IPS DF 19.7 (cell line): ENCODE data around the gene SPP2.

ENCODE experiments used
- DNase-seq: peaks from one replicate; pipeline ENCODE4 v3.0.0-alpha.2; 2013; ENCODE audit warnings: low read depth, low spot score

Gene SPP2

GRCh38 chr2:234050455-234051135 lies at the start of gene SPP2:
Gene SPP2 (plus strand): TSS chr2:234050702. CDS start chr2:234050787, 85 bp downstream.
- no peak for DNase-seq

GRCh38 chr2:234001380-234002160 lies 48.9 kb upstream of the SPP2 start:
- DNase-seq: no peak

DNA sequence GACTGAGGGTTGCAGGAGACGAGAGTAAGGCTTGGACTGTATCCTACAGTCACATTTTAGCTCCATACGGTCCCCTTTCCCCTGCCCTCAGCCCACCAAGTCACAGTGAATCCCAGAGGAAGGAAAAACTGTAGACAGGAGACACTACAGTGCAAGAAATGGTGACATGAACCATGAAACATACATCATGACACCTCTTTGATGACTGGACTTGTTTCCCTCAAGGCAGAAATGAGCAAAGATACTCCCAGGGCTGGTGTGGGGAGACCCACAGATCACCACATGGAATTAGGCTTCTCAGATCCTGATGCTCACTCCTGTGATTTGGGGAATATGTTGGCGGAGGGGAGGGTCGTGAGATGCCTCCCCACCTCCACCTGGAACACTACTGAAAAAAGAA lies 48.2 kb upstream of the SPP2 start:
- DNase-seq: no peak

DNA sequence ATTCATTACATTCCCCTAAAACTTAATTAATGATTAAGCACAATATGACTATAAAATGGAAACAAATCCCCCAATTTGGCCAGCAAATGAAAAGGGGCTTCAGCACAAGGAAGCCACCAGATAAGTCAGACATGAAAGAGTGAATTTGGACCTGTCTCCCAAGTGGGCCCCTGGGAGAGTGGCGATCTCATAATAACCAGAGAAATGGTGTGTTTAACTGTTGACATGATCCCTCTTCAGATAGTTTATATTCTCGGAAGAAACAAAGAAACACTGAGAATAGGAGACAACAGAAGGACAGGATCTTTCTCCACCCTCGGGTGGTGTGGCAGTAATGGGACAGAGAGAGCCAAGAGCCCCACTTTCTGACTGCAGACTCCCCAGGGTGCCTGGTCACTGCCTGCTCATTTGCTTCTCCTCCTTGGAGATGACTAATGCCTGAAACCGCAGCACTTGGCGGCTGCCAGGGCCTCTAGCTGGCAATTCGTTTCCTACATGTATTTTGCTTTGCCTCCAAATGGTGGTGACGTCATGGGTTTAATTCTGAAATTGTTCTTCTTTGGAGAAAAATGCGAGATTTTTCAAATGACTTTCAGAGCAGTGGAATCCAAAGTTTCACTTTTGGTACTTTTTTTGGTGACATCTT lies 46.4 kb upstream of the SPP2 start:
- DNase-seq: no peak

DNA sequence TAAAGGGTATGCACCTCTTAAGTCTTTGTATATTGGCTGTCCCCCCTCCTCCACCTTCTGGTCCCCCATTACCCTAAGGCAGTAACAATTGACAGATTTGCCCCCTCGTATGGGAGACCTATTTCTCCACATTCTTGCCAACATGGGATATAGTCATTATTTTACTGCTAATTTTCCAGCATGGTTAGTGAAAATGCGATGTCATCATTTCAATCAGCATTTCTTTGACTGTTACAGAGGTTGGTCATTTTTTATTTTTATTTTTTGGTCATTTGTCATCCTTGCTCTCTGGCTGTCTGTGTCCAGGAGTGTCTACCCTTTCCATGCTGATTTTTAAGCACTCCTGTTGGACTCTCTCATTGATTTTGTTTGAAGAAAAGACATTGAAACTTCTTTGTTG lies 45.4 kb upstream of the SPP2 start:
- DNase-seq: no peak

- DNase-seq: no peak
These were observed 44.0 kb upstream of the SPP2 start for GRCh38 chr2:234006501-234006900.

DNA sequence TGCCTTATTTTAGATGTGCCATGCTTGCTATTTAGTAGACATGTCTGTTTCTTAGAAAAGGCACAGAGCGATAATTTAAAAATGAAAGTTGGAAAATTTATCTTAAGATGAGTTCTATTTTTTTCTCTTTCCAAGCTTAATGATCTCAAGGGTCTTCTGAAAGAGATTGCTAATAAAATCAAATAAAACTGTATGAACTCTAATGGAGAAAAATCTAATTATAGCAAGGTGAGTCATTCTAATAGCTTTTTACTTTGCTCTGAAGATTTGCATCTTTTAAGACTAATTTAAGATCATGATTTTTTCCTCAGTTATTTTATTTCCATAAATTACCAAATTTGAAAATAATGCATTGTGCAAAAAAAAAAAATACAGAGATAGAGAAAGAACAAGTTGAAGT lies 36.1 kb upstream of the SPP2 start:
- no peak for DNase-seq

DNA sequence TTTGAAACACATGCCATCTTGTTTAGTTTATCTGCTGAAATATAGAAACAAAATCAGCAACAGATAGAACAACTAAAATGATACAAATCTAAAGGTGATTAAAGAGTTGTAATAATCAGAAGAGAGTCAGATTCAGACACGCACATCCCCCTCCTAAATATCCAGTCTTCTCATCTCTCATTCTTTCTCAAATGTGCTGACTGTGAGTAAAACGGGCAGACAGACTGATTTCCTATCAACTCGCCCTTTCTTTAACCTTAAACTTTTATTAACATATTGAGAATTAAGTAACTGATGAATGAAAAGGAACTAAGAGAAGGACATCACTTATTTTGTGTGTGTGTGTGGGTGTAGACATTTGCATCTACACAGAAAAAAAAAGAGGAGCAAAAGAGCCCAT lies 34.6 kb upstream of the SPP2 start:
- no peak for DNase-seq

GRCh38 chr2:234019896-234020295 lies 30.6 kb upstream of the SPP2 start:
- no peak for DNase-seq

DNA sequence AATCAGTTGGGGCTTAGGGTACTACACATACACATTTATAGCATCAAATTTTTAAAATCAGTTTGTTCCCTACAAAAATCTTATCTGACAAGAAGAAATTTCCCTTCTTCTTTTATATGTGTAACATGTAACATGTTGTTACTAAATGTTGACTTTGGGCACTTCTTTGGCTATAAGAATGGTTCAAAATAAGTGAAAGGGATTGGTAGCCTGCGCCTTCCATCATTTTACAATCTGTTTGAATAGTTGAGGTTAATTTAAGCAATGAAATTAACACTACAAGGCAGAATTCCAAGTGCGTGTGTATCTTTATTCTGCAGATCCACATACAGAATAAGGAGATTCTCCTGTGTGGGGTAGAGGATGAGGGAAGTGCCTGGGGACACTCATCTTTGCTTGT lies 30.2 kb upstream of the SPP2 start:
- DNase-seq: no peak

- DNase-seq: no peak
These were observed 28.1 kb upstream of the SPP2 start for GRCh38 chr2:234022424-234022823.

- no peak for DNase-seq
These were observed 26.2 kb upstream of the SPP2 start for GRCh38 chr2:234024304-234024703.

GRCh38 chr2:234025466-234025865 lies 25.0 kb upstream of the SPP2 start:
- no peak for DNase-seq

DNA sequence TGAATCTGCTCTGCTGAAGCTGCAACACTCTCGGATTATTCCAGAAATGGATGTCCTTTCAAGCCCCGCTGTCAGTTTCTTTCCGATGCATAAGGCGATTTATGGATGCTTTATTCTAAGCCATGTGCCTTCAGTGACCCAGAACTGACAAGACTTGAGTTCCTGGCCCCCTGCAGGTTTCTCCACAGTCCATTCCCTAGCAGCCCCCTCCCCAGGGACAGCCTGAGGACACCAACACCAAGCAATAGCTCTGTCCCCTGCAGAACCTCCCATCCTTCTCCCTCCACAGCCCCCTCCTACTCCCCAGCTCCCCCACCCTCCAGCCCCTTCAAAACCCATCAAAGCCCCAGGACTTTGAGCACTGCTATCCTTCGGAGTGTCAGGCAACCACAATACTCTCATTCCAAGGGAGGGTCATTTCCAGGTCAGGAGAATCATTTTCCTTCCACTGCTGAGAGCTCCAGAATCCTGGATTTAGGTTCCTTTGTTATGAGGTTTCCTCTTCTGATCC lies 24.6 kb upstream of the SPP2 start:
- no peak for DNase-seq

- DNase-seq: no peak
These were observed 23.7 kb upstream of the SPP2 start for GRCh38 chr2:234026693-234027254.

- DNase-seq: no peak
These were observed 22.9 kb upstream of the SPP2 start for GRCh38 chr2:234027641-234028040.

- no peak for DNase-seq
These were observed 21.3 kb upstream of the SPP2 start for GRCh38 chr2:234029150-234029733.

DNA sequence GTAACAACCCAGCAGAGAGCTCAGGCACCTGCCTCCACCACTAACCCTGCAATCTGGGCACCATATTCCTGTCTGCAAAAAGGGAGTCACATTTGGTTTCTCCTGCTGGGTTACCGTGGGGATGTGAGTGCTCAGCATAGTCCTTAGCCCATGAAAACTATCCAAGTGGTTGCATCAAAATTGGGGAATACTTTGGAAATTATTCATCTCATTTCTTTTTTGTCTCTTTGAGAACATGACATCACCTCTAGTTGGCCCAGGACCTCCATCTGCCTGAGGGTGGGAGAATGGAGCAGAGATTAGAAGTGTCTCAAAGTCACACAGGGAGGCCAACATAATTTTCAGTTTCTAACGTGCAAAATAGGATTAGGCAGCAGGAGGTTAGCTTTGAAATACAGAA lies 19.3 kb upstream of the SPP2 start:
- no peak for DNase-seq

GRCh38 chr2:234032279-234032856 lies 18.1 kb upstream of the SPP2 start:
- DNase-seq: no peak

DNA sequence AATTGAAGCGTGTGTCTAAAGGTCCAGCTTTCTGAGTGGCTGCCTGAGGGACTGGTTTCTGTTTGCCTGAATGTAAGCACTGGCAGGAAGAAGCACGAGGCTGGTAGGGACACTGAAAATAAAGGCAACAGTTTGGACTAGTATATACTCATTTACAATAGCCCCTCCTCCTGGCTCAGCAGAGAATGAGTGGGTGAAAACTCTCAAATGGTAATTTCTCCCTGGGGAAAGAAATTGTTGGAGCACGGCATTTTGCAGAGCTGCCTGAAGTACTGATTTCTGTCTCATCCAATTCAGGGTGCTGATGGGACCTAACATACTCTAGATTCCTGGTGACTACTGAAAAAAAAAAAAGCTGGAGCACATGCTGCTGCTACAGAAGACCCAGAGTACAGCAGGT lies 17.3 kb upstream of the SPP2 start:
- no peak for DNase-seq

GRCh38 chr2:234033885-234034284 lies 16.6 kb upstream of the SPP2 start:
- no peak for DNase-seq
